RWPE2 (cell line): Measurements from ENCODE around the gene PRKAG2.
"Not testable (repeated sequence)": the region's sequence is repeated elsewhere in the genome, so short reads cannot be mapped to it uniquely, and the experiment has no call there.

ENCODE experiments used
- ATAC-seq: fragments of 200-7000 bp; cut with Tn5 transposase; 3 replicates; pipeline ENCODE4 v1.9.1; 2021; ENCODE audit warnings: low read depth
- DNase-seq: peaks from one replicate; pipeline ENCODE4 v3.0.0-alpha.2; 2020; ENCODE audit warnings: low spot score
- H3K27ac ChIP-seq: fragments of 450-650 bp; 2 replicates; pipeline ENCODE4 v1.5.1; 2017; ENCODE audit warnings: mild to moderate bottlenecking; ENCODE audit not compliant: poor library complexity, severe bottlenecking
- H3K27me3 ChIP-seq: fragments of 250-450 bp; sonication (Bioruptor Pico); 2 replicates; pipeline ENCODE4 v1.5.1; 2021; ENCODE audit warnings: mild to moderate bottlenecking, moderate library complexity; ENCODE audit not compliant: insufficient read depth, poor library complexity, severe bottlenecking
- H3K36me3 ChIP-seq: fragments of 250-450 bp; sonication (Bioruptor Pico); 2 replicates; pipeline ENCODE4 v1.5.1; 2020; ENCODE audit warnings: low read depth, mild to moderate bottlenecking, moderate library complexity
- H3K4me1 ChIP-seq: fragments of 250-450 bp; sonication (Bioruptor Pico); 2 replicates; pipeline ENCODE4 v1.5.1; 2021; ENCODE audit warnings: mild to moderate bottlenecking, moderate library complexity; ENCODE audit not compliant: insufficient read depth, poor library complexity, severe bottlenecking
- H3K4me3 ChIP-seq: fragments of 250-450 bp; sonication (Bioruptor Pico); 2 replicates; pipeline ENCODE4 v1.5.1; 2021; ENCODE audit warnings: mild to moderate bottlenecking, moderate library complexity; ENCODE audit not compliant: severe bottlenecking
- H3K9me3 ChIP-seq: fragments of 250-450 bp; sonication (Bioruptor Pico); 2 replicates; pipeline ENCODE4 v1.5.1; 2021; ENCODE audit warnings: mild to moderate bottlenecking, moderate library complexity; ENCODE audit not compliant: severe bottlenecking
- TF ChIP-seq, protein P1 (sequence below): fragments of 450-650 bp; IDR thresholded peaks from one replicate; pipeline ENCODE4 v1.5.1; 2017; ENCODE audit warnings: mild to moderate bottlenecking, moderate library complexity; ENCODE audit not compliant: poor library complexity, severe bottlenecking

The PRKAG2 gene

GRCh38 chr7:151784853-151785680 is 91.8 kb downstream of the PRKAG2 start:
- TF ChIP-seq, protein P1, sequence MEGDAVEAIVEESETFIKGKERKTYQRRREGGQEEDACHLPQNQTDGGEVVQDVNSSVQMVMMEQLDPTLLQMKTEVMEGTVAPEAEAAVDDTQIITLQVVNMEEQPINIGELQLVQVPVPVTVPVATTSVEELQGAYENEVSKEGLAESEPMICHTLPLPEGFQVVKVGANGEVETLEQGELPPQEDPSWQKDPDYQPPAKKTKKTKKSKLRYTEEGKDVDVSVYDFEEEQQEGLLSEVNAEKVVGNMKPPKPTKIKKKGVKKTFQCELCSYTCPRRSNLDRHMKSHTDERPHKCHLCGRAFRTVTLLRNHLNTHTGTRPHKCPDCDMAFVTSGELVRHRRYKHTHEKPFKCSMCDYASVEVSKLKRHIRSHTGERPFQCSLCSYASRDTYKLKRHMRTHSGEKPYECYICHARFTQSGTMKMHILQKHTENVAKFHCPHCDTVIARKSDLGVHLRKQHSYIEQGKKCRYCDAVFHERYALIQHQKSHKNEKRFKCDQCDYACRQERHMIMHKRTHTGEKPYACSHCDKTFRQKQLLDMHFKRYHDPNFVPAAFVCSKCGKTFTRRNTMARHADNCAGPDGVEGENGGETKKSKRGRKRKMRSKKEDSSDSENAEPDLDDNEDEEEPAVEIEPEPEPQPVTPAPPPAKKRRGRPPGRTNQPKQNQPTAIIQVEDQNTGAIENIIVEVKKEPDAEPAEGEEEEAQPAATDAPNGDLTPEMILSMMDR = no peak
- ATAC-seq (no peak), DNase-seq (no peak)
- no peaks in the 10 kb centered on the region for H3K4me1 ChIP-seq
- H3K36me3 ChIP-seq = no peaks in the 10 kb centered on the region
- no peak overlapping the region for H3K4me3 ChIP-seq
- no peak overlapping the region for H3K27ac ChIP-seq
- no peaks in the 10 kb centered on the region for H3K27me3 ChIP-seq
- no peaks in the 10 kb centered on the region for H3K9me3 ChIP-seq

DNA sequence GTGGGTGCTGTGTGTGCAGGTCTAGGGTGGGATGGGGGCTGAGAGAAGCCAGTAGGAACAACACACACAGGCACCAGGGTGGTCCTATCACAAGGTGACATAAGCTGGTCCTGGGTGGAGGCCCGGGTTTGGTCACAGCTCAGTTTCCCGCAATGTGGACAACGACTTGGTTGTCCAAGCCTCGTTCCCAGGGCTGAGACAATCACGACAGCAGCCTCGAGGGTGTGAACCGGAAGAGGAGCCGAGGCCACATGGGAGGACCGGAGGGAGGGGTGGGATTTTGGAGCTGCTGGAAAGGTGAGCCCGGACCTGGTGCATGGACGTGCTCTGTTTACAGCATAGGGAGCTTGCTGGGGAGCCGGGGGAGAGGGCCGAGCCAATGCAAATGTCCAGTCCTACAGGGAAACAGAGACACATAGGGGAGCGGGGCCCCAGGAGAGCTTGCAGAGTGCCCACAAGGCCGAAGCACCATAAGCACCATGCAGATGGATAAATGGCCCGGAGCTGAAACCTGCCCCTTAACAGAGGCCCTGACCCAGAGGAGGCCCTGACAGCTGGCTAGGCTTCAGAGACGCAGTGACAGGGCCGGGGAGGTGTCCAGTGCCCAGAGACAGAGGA is 92.8 kb downstream of the PRKAG2 start:
- H3K36me3 ChIP-seq = no peaks in the 10 kb centered on the region
- no peak overlapping the region for H3K27ac ChIP-seq
- H3K4me1 ChIP-seq = no peaks in the 10 kb centered on the region
- no peaks in the 10 kb centered on the region for H3K9me3 ChIP-seq
- H3K4me3 ChIP-seq = no peak overlapping the region
- ATAC-seq = no peak
- no peak for DNase-seq
- H3K27me3 ChIP-seq = no peaks in the 10 kb centered on the region
- TF ChIP-seq, protein P1 = no peak

DNA sequence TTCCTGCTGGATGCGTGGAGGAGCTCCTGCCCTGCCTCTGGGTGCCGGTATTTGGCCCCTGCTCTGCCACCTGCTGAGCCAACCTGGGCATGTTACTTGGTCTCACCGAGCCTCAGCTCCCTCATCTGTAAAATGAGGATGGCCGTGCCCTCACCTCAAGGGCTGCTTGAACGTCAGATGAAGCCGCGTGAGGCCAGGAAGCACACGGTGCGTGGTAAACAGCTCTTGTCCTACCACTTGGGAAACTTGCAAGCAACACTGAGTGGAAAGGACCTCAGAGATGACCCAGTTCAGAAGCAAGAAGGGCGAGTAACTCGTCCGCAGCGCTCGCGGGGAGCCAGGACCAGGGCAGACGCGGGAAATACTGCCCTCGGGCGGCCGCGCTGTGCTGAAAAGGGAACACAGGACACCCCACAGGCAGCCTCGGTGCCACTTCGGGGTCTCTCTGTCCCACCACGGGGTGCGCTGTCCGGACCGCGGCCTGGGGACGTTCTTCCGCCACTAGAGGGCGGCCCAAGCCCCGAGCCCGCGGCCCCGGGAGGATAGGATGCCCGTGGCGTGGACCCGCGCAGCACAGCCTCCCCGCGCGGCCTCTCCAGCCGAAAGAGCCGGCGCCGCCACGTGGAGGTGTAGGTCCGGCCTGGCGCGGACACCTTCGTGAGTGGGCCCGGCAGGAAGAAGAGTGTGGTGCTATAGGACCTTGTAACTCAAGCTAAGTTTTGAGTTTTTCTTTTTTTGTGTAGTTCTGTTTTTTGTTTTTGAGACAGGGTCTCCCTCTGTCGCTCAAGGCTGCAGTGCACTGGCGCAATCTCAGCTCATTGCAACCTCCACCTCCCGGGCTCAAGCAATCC is 94.1 kb downstream of the PRKAG2 start:
- Histone ChIP-seq H3K4me1 (no peaks in the 10 kb centered on the region), H3K4me3 (no peak overlapping the region), H3K9me3 (no peaks in the 10 kb centered on the region), H3K36me3 (no peaks in the 10 kb centered on the region), H3K27me3 (no peaks in the 10 kb centered on the region), H3K27ac (no peak overlapping the region)
- no peak for DNase-seq
- peak; percentile 88 for ATAC-seq
- TF ChIP-seq, protein P1 = peak; percentile 94

GRCh38 chr7:151782256-151782597 is 94.7 kb downstream of the PRKAG2 start:
- H3K36me3 ChIP-seq, DNase-seq, ATAC-seq, H3K4me1 ChIP-seq, H3K9me3 ChIP-seq, H3K4me3 ChIP-seq, H3K27ac ChIP-seq, H3K27me3 ChIP-seq: not testable (repeated sequence)

DNA sequence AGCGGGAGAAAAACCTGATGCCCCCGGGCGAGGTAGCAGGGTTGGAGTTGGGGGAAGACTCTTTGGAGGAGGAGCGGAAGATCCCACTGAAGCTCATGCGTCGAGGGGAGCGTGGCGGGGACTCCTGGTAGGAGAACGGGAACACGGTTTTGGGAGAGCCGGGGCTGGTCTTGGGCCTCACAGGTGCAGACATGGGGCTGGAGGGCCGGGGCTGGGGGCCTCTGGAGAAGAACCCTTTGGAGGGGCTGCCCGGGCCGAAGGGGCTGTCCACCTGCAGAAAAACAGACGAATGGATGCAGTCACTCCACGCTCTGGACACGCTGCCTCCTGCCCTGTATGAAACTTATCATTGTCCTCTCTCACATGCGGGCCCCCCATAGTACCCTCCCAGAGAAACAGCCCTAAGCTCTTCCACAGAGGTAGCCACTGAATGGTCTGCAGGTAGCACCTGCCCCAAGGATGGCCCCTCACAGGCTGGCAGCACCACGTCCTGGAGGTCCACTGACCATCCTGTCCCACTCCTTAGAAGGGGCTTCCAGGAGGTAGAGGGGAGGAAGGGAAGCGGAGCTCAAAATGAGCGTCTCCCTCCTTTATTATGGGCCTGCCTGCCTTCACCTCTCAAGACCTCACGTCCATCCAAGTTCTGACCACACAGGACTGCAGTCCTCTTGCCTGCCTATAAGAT is 95.6 kb downstream of the PRKAG2 start:
- DNase-seq = no peak
- H3K4me1 ChIP-seq = no peaks in the 10 kb centered on the region
- no peaks in the 10 kb centered on the region for H3K36me3 ChIP-seq
- H3K9me3 ChIP-seq = no peaks in the 10 kb centered on the region
- TF ChIP-seq, protein P1 = no peak
- ATAC-seq = no peak
- no peak overlapping the region for H3K4me3 ChIP-seq
- H3K27ac ChIP-seq = no peak overlapping the region
- H3K27me3 ChIP-seq = no peaks in the 10 kb centered on the region
